DMS114 treated with DMSO at 0.1 percent for 48 hours (cell line): Measurements from ENCODE around the gene LYPD3.
"Not testable (repeated sequence)": the region's sequence is repeated elsewhere in the genome, so short reads cannot be mapped to it uniquely, and the experiment has no call there.

Experiments
- DNase-seq: peaks from one replicate; lab custom pipeline; 2025; ENCODE audit not compliant: unreplicated experiment; lab: John Stamatoyannopoulos, UW

LYPD3 gene

DNA sequence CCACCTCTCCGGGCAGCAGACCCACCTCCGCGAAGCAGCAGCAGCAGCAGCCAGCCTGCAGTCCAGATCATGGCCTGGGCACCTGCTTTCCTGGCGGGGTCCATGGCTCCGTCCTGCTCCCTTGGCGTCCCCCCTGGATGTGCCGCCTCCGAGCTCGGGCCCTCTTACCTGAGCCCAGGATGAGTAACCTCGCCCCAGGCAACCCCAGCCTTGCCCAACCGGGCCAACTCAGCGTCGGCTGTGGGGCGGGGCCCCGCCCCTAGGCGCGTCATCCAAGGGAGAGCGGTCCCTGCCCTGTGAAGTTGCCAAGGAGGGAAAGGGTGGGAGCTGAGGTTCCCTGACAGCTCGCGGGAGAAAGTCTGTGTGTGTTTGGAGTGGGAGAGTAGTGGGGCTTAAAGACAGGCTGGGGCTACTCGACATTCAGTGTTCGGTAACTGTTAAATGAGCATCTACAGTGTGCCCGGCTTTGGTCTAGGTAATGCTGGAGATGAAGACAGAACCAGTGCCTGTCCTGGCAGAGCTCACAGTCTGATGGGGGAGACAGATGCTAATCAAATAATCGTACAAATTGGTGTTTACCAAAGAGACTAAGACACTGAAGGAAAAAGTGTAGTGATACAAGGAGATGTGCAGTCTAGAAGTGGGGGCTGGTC lies at the start of gene LYPD3:
LYPD3 (minus strand) TSS at position 141 of the 653 bp plus-strand sequence; CDS start at position 104, 37 bp downstream.
- DNase-seq, result no peak

DNA sequence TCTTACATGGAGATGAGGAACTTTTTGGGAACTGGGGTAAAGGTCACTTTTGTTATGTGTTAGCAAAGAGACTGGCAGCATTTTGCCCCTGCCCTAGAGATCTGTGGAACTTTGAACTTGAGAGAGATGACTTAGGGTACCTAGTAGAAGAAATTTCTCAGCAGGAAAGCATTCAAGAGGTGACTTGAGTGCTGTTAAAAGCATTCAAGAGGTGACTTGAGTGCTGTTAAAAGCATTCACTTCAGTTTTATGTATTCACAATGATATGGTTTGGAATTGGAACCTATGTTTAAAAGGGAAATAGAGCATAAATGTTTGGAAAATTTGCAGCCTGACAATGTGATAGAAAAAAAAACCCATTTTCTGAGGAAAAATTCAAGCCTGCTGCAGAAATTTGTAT lies 47.0 kb upstream of the LYPD3 start:
- DNase-seq, result not testable (repeated sequence)

DNA sequence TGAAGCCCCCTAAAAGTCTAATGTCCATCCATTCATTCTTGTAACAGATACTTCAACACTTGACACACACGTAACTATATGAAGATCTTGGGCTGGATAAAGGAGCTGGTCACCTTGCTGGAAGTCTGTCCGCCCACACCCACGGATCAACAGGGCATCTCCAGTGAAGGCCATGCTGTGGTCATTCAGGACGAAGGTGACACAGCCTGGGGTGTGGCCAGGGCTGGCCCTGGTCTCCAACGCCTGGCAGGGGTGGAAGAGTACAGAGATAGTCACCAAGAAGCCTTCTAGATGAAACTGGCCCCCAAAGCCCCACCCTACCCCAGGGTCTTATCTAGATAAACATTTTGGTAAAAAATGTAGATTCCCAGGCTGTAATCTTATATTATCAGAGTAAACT lies 45.9 kb upstream of the LYPD3 start:
- no peak for DNase-seq

DNA sequence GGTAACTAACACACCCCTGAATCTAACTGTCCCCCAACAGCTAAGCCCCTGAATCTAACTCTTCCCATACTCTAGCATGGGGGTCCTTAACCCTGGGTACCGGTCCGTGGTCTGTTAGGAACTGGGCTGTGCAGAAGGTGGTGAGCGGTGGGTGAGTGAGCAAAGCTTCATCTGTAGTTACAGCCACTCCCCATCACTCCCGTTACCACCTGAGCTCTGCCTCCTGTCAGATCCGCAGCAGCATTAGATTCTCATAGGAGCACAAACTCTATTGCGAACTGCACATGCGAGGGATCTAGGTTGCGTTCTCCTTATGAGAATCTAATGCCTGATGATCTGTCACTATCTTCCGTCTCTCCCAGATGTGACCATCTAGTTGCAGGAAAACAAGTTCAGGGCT lies 45.3 kb upstream of the LYPD3 start:
- DNase-seq, result no peak

GRCh38 chr19:43507880-43508279 lies 42.5 kb upstream of the LYPD3 start:
- no peak for DNase-seq

GRCh38 chr19:43506629-43507028 lies 41.2 kb upstream of the LYPD3 start:
- DNase-seq, result no peak

DNA sequence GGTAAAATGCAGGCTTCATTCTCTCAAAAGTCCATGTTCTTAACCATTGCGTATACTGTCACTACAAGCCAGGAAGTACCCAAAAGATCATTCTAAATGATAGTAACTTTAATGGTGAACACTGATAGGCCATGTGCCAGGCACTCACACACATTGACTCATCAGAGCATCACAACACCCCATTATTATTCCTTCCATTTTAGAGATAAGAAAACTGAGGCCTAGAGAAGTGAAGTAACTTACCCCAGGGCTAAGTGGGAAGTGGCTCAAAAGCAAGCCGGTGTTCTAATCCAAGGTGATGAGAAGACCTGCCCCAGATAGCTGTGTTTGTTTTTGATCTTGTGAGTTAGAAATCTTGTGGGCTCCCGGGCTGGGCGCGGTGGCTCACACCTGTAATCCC lies 40.5 kb upstream of the LYPD3 start:
- no peak for DNase-seq

GRCh38 chr19:43505186-43505456 lies 39.7 kb upstream of the LYPD3 start:
- no peak for DNase-seq

DNA sequence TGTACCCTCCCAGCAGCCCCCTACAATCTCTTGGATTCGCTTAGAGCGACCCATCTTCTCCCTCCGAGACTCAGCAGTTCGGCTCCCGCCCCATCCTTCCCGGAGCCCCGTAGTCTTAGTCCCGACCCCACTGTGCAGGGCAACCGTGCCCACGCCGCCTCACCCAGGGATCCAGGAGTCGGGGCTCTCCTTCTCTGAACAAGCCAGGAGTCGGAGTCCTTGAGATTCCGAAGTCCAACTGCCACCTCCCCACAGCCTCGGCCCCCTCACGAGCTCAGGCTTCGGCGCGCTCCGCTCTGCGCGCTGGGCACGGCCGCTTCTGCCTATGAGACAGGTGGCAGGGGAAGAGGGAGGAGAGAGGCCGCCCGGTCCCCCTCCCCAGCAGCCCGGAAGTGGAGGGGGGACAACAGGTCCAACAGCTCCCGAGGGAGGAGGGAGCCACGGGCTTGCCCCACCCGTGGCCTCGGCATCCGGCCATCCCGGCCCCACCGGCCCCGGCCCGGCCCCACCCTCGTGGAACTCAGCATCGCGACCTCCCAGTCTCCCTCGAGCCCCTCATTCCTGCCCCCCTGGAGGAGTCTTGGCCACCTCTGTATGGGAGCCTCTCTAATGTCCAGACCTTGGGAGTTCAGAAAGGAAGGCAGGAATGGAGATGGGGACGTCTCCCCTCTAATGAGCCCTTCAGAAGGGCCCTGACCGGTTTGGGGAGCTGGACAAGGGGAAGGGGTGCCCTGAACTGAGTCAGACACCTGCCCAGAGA lies 39.2 kb upstream of the LYPD3 start, which contains the start of gene PHLDB3:
PHLDB3 (minus strand) TSS at position 321 of the 760 bp plus-strand sequence. CDS start 628 bp downstream, outside the sequence.
- DNase-seq, result no peak

GRCh38 chr19:43503501-43504425 lies 38.4 kb upstream of the LYPD3 start:
- peak; percentile 77 for DNase-seq

DNA sequence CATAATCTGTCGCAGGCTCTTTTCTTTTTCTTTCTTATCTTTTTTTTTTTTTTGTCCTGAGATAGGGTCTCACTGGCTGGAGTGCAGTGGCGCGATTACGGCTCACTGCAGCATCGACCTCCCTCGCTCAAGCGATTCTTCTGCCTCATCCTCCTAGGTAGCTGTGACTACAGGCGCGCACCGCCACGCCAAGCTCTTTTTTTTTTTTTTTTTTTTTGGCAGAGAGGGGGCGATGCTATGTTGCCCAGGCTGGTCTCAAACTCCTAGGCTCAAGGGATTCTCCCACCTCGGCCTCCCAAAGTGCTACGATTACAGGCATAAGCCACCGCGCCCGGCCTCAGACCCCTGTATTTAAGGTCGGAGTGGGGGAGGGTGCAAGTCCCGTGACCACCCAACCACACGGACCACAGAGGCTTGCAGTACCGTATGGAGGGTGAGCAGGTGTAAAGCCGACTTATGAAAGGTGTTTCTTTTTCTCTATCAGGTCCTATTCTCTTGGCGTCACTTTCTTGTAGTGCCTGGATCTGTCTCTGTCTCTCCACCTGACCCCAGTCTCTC lies 37.1 kb upstream of the LYPD3 start:
- DNase-seq, result no peak

DNA sequence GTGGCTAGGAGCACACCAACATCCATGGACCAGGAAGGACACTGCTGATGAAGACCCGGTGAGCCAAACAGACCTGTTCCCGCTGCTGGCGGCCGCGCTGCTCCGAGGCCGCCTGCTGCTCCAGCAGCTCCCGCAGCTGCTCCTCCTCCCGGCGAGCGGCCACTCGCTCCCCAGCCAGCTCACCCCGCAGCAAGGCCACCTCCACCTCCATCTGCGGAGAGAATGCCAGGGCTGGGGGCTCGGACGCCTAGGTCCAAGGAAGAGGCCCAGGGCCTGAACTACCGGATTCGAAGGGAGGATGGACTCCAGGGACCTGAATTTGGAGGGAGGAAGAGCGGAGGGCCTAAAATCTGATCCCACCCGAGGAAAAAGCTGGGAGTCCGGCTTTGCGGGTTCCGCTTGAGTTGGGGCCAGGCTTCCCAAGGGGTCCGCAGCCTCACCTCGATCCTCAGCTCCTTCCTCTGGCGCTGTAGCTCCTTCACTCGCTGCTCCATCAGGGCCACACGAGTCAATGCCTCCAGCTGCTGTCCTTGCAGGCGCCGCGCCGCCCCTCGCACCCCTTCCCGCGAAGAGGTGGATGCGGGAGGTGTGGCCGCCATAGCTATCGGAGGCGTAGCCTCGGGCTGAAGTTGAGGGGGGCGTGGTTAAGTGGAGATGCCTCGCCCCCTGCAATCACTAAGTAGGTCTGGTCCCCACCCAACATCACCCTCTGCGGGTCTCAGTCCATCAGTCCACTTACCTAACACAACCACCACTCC lies 36.4 kb upstream of the LYPD3 start:
- DNase-seq, result no peak

DNA sequence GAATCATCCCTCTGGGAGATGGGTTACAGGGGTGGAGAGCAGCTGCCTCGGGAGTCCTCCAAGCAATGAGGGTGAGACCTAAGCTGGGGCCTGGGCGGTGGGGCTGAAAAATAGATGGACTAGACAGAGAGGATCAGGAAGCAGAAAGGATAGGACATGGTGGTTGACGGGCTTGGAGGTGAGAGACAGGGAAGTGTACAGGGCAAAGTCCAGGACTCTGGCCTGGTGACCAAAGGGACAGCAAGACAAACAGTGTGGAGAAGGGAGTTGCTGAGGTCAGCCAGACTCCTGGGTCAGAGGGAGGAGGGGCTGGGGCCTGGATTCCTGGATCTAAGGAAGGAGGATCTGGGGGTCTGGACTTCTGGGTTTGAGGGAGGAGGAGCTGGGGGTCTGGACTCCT lies 33.6 kb upstream of the LYPD3 start:
- no peak for DNase-seq

- no peak for DNase-seq
These were observed 32.9 kb upstream of the LYPD3 start for GRCh38 chr19:43498233-43498842.

DNA sequence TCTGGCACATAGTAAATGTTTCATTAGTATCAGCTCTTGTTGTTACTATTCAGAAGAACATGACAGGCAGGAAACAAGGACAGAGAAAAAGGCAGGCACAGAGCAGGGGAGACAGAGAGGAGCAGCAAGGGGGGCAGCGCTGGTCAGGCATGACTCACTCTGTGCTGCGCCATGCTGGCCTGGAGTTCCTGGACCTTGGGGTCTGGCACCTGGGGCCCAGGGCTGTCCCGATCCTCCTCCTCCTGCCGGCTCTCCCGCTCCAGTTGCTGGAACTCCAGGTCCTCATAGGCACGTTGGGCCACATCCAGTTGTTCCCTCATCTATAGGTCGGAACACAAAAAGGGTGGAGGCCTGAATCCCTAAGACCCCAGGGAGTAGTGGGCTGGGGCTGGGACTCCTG lies 31.6 kb upstream of the LYPD3 start:
- no peak for DNase-seq

GRCh38 chr19:43495082-43495481 lies 29.7 kb upstream of the LYPD3 start:
- DNase-seq, result no peak

DNA sequence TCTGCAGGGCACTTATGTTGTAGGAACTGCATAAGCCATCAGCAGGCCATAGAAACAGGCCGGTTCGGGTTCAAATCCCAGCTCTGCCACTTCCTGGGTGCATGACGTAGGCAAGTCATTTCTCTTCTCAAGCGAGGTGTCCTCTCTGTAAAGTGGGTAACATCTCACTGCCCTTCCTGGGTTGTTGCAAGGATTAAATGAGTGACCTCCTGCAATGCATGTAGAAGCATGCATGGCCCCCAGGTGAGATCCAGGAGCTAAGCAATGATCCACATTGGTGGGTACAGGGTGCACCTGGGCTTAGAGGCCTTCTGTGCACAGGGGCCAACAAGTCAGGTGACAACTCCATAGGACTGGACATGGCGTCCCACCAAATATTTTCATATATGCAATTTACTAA lies 25.4 kb upstream of the LYPD3 start:
- no peak for DNase-seq

DNA sequence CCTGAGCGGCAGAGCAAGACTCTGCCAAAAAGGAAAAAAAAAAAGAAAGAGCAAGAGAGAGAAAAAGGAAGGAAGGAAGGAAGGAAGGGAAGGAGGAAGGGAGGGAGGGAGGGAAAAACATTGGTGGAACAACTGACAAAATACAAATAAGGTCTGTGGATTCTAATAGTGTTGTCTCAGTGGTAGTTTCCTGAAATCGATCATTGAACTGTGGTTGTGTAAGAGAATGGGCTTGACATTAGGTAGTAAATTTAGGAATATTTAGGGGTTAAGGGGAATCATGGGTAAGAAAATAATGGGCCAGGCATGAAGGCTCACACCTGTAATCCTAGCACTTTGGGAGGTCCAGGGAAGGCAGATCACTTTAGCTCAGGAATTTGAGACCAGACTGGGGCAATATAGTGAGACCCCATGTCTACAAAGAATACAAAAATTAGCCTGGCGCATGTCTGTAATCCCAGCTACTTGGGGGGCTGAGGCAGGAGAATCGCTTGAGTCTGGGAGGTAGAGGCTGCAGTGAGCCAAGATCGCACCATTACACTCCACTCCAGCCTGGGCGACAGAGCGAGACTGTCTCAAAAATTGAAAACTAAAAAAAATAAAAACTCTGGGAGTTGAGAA lies 24.7 kb upstream of the LYPD3 start:
- DNase-seq, result no peak

GRCh38 chr19:43489310-43489709 lies 23.9 kb upstream of the LYPD3 start:
- DNase-seq, result no peak

DNA sequence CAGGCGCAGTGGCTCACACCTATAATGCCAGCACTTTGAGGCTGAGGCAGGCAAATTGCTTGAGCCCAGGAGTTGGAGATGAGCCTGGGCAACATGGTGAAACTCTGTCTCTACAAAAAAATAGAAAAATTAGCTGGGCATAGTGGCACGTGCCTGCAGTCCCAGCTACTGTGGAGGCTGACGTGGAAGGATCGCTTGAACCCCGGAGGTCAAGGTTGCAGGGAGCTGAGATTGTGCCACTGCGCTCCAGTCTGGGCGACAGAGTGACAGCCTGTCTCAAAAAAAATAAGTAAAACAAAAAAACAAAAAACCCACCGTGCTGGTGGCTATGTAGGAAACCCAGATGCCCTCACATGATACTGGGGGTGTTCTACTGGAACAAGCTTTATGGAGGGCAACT lies 22.8 kb upstream of the LYPD3 start:
- DNase-seq, result no peak
